Head of caudate nucleus (tissue), 42 donors: ENCODE measurements around the gene PCYT1A.

Experiments
- DNase-seq, 42 donors: peaks; one replicate each; pipeline versions ENCODE4 v3.0.0 to v3.0.0-alpha.2; 2020 to 2021; ENCODE audit warnings: mixed read lengths in 7 of 42
- intact Hi-C: fragments of 100-400 bp; cut with DNase I; formaldehyde crosslinking; loops from one replicate; pipeline ENCODE4 v1.15.0; 2022

PCYT1A gene

GRCh38 chr3:196180346-196180745 is 107.2 kb downstream of the PCYT1A start:
- intact Hi-C loops = no loop called here

More at GRCh38 chr3:196180346-196180745, 107.2 kb downstream of the PCYT1A start:
- no peak for DNase-seq
